Measurements from ENCODE around the gene IFT43. TPM values are rescaled to one million over a fixed set of nuclear protein-coding genes. Genes with fewer than 3 reads are reported as not detected.

IFT43 gene
- total RNA-seq, 3 donors from 2014 or later = 21.4 to 47.2 (median 41.9) TPM

DNA sequence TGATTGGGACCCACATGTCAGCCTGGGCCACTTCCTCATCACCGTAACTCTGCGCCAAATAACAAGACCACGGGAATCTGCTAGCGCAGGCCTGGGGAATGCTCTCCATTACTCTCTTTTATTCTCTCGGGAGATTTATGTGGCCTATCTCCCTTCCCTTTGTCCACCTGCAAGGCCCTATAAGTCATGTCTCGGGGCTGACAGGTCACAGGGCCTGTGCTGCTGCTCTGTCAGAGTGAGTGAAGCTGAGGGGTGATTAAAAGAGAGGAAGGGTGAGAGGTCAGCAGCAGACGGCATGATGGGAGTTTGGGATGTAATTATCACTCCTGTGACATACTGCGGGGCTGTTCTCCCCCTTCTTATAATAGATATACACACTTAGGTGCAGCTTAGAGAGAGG, 139.9 kb downstream of the IFT43 start:
- intact Hi-C loops (cut with DNase I; ENCODE audit: low total_unique reads) = no loop called here
- peaks cover 0 to 3% of the 10 kb centered on the region in 2 donors for H3K9me3 ChIP-seq

GRCh38 chr14:76126076-76126475, 140.5 kb downstream of the IFT43 start:
- Histone ChIP-seq H3K9me3 (peaks cover 0 to 3% of the 10 kb centered on the region in 2 donors), H3K27ac (no peak overlapping the region), H3K27me3 (peaks cover 0 to 8% of the 10 kb centered on the region in 2 donors), H3K36me3 (no peaks in the 10 kb centered on the region), H3K4me1 (no peaks in the 10 kb centered on the region), H3K4me3 (no peak overlapping the region)
- TF ChIP-seq POLR2AphosphoS5 (IDR thresholded peaks at IDR 0.05) (no peak), POLR2A (IDR thresholded peaks at IDR 0.05) (no peak)
- TF ChIP-seq, protein P1, sequence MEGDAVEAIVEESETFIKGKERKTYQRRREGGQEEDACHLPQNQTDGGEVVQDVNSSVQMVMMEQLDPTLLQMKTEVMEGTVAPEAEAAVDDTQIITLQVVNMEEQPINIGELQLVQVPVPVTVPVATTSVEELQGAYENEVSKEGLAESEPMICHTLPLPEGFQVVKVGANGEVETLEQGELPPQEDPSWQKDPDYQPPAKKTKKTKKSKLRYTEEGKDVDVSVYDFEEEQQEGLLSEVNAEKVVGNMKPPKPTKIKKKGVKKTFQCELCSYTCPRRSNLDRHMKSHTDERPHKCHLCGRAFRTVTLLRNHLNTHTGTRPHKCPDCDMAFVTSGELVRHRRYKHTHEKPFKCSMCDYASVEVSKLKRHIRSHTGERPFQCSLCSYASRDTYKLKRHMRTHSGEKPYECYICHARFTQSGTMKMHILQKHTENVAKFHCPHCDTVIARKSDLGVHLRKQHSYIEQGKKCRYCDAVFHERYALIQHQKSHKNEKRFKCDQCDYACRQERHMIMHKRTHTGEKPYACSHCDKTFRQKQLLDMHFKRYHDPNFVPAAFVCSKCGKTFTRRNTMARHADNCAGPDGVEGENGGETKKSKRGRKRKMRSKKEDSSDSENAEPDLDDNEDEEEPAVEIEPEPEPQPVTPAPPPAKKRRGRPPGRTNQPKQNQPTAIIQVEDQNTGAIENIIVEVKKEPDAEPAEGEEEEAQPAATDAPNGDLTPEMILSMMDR (IDR thresholded peaks at IDR 0.05) = no peak
- intact Hi-C loops (cut with DNase I; ENCODE audit: low total_unique reads) = no loop called here
- no peak for DNase-seq (ENCODE audit: low spot score in 2 of 2)

More for the DNA sequence above, 139.9 kb downstream of the IFT43 start:
- no peaks in the 10 kb centered on the region for H3K4me1 ChIP-seq
- peaks cover 0 to 4% of the 10 kb centered on the region in 2 donors for H3K27me3 ChIP-seq
- DNase-seq (ENCODE audit: low spot score in 2 of 2) = no peak
- no peaks in the 10 kb centered on the region for H3K36me3 ChIP-seq
- no peak overlapping the region for H3K27ac ChIP-seq
- TF ChIP-seq POLR2AphosphoS5 (IDR thresholded peaks at IDR 0.05) (no peak), POLR2A (IDR thresholded peaks at IDR 0.05) (no peak)
- TF ChIP-seq, protein P1 (IDR thresholded peaks at IDR 0.05) = no peak
- H3K4me3 ChIP-seq = no peak overlapping the region

GRCh38 chr14:76129851-76130576, 144.5 kb downstream of the IFT43 start:
- Histone ChIP-seq H3K4me3 (no peak overlapping the region), H3K27ac (no peak overlapping the region), H3K9me3 (peaks cover 0 to 3% of the 10 kb centered on the region in 2 donors), H3K4me1 (no peaks in the 10 kb centered on the region), H3K27me3 (peaks cover 0 to 21% of the 10 kb centered on the region in 2 donors), H3K36me3 (no peaks in the 10 kb centered on the region)
- TF ChIP-seq POLR2AphosphoS5 (IDR thresholded peaks at IDR 0.05) (no peak), POLR2A (IDR thresholded peaks at IDR 0.05) (no peak)
- TF ChIP-seq, protein P1 (IDR thresholded peaks at IDR 0.05) = no peak
- intact Hi-C loops (cut with DNase I; ENCODE audit: low total_unique reads) = no loop called here
- no peak for DNase-seq (ENCODE audit: low spot score in 2 of 2)

- intact Hi-C loops (cut with DNase I; ENCODE audit: low total_unique reads) = no loop called here
- no peak overlapping the region for H3K27ac ChIP-seq
- H3K4me3 ChIP-seq = no peak overlapping the region
- no peak for TF ChIP-seq POLR2AphosphoS5 (IDR thresholded peaks at IDR 0.05)
- TF ChIP-seq, protein P1 (IDR thresholded peaks at IDR 0.05) = no peak
- TF ChIP-seq POLR2A (IDR thresholded peaks at IDR 0.05) = no peak
- no peak for DNase-seq (ENCODE audit: low spot score in 2 of 2)
- peaks cover 0 to 3% of the 10 kb centered on the region in 2 donors for H3K9me3 ChIP-seq
- H3K4me1 ChIP-seq = no peaks in the 10 kb centered on the region
- no peaks in the 10 kb centered on the region for H3K36me3 ChIP-seq
- peaks cover 0 to 25% of the 10 kb centered on the region in 2 donors for H3K27me3 ChIP-seq
Observed at GRCh38 chr14:76131071-76131965, 145.8 kb downstream of the IFT43 start.

- TF ChIP-seq, protein P1 (IDR thresholded peaks at IDR 0.05) = no peak
- TF ChIP-seq POLR2A (IDR thresholded peaks at IDR 0.05) (no peak), POLR2AphosphoS5 (IDR thresholded peaks at IDR 0.05) (no peak)
- Histone ChIP-seq H3K4me1 (no peaks in the 10 kb centered on the region), H3K27ac (no peak overlapping the region), H3K9me3 (no peaks in the 10 kb centered on the region), H3K4me3 (no peak overlapping the region), H3K36me3 (no peaks in the 10 kb centered on the region), H3K27me3 (peaks cover 0 to 36% of the 10 kb centered on the region in 2 donors)
- DNase-seq (ENCODE audit: low spot score in 2 of 2) = no peak
- intact Hi-C loops (cut with DNase I; ENCODE audit: low total_unique reads) = no loop called here
Observed at GRCh38 chr14:76133103-76133502, 147.5 kb downstream of the IFT43 start.

Measured in breast epithelium (tissue), 4 donors.